Measurements from ENCODE around the gene ASB10. TPM values are rescaled to one million over a fixed set of nuclear protein-coding genes. Genes with fewer than 3 reads are reported as not detected.
A peak's percentile ranks its signal among the peaks of the same experiment; 100 is the strongest.

Gene ASB10
- total and polyA plus RNA-seq, 2 of the 8 experiments (the other 6 are each of a cell fraction or from before 2014, with no cell fraction given) = not detected

DNA sequence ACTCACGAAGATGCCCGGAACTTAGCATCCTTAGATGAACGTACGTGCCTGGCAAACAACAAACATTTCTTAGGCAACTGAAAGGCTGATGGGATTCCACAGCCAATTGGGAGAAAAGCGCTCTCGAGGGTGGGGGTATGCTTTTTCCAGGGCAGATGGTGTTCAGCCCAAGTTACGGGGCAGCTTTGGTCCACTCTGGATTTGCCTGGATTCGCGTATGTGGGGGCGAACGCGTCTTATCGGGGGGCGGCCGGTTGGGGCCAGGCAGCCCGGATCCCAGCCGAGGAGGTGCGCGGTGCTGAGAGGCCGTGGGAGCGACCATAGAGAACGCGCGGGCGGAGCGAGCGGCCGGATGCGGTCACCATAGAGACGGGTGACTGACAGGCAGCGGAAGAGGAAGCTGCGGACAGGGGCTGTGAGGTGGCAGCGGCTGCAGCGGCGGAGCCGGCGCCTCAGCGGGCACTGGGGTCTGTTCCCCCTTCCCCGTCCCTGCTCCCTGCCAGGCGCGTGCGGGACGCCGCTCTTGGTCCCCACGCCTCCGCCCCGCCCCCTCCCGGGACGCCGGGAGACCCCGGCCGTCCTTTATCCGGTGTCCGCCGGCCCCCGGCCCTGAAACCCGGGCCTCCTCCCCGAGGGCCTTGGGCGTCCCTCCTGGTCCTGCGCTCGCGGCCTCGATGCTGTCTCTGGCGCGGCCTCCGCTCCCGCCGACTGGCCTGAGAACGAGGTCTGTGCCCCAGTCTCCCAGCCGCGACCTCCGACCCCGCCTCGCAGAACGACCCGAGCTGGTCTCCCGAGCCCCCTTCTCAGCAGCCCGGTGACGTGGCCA, 45.3 kb upstream of the ASB10 start, which contains the start of gene CHPF2 (continued):
- TF ChIP-seq, protein P1, sequence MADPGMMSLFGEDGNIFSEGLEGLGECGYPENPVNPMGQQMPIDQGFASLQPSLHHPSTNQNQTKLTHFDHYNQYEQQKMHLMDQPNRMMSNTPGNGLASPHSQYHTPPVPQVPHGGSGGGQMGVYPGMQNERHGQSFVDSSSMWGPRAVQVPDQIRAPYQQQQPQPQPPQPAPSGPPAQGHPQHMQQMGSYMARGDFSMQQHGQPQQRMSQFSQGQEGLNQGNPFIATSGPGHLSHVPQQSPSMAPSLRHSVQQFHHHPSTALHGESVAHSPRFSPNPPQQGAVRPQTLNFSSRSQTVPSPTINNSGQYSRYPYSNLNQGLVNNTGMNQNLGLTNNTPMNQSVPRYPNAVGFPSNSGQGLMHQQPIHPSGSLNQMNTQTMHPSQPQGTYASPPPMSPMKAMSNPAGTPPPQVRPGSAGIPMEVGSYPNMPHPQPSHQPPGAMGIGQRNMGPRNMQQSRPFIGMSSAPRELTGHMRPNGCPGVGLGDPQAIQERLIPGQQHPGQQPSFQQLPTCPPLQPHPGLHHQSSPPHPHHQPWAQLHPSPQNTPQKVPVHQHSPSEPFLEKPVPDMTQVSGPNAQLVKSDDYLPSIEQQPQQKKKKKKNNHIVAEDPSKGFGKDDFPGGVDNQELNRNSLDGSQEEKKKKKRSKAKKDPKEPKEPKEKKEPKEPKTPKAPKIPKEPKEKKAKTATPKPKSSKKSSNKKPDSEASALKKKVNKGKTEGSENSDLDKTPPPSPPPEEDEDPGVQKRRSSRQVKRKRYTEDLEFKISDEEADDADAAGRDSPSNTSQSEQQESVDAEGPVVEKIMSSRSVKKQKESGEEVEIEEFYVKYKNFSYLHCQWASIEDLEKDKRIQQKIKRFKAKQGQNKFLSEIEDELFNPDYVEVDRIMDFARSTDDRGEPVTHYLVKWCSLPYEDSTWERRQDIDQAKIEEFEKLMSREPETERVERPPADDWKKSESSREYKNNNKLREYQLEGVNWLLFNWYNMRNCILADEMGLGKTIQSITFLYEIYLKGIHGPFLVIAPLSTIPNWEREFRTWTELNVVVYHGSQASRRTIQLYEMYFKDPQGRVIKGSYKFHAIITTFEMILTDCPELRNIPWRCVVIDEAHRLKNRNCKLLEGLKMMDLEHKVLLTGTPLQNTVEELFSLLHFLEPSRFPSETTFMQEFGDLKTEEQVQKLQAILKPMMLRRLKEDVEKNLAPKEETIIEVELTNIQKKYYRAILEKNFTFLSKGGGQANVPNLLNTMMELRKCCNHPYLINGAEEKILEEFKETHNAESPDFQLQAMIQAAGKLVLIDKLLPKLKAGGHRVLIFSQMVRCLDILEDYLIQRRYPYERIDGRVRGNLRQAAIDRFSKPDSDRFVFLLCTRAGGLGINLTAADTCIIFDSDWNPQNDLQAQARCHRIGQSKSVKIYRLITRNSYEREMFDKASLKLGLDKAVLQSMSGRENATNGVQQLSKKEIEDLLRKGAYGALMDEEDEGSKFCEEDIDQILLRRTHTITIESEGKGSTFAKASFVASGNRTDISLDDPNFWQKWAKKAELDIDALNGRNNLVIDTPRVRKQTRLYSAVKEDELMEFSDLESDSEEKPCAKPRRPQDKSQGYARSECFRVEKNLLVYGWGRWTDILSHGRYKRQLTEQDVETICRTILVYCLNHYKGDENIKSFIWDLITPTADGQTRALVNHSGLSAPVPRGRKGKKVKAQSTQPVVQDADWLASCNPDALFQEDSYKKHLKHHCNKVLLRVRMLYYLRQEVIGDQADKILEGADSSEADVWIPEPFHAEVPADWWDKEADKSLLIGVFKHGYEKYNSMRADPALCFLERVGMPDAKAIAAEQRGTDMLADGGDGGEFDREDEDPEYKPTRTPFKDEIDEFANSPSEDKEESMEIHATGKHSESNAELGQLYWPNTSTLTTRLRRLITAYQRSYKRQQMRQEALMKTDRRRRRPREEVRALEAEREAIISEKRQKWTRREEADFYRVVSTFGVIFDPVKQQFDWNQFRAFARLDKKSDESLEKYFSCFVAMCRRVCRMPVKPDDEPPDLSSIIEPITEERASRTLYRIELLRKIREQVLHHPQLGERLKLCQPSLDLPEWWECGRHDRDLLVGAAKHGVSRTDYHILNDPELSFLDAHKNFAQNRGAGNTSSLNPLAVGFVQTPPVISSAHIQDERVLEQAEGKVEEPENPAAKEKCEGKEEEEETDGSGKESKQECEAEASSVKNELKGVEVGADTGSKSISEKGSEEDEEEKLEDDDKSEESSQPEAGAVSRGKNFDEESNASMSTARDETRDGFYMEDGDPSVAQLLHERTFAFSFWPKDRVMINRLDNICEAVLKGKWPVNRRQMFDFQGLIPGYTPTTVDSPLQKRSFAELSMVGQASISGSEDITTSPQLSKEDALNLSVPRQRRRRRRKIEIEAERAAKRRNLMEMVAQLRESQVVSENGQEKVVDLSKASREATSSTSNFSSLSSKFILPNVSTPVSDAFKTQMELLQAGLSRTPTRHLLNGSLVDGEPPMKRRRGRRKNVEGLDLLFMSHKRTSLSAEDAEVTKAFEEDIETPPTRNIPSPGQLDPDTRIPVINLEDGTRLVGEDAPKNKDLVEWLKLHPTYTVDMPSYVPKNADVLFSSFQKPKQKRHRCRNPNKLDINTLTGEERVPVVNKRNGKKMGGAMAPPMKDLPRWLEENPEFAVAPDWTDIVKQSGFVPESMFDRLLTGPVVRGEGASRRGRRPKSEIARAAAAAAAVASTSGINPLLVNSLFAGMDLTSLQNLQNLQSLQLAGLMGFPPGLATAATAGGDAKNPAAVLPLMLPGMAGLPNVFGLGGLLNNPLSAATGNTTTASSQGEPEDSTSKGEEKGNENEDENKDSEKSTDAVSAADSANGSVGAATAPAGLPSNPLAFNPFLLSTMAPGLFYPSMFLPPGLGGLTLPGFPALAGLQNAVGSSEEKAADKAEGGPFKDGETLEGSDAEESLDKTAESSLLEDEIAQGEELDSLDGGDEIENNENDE (IDR thresholded peaks at IDR 0.05; ENCODE audit: insufficient replicate concordance, low read length) = no peak
- TF ChIP-seq SAP30 (IDR thresholded peaks at IDR 0.05; ENCODE audit: insufficient read depth, insufficient replicate concordance, low read length) = no peak
- TF ChIP-seq SP2 (IDR thresholded peaks at IDR 0.05; ENCODE audit: low read length) = peak; percentile 59; the same call in 1 of the 2 replicates
- peak; percentile 70; the same call in 1 of the 2 replicates for TF ChIP-seq PHF8 (conservative IDR thresholded peaks at IDR 0.05; ENCODE audit: low read depth, low read length)
- peak; percentile 84 for TF ChIP-seq KDM4A (IDR thresholded peaks at IDR 0.05; ENCODE audit: low read depth, low read length, severe bottlenecking)
- TF ChIP-seq TBP (IDR thresholded peaks at IDR 0.05; ENCODE audit: low read depth, low read length) = peak; percentile 29; the same call in 1 of the 2 replicates
- TF ChIP-seq JUN (IDR thresholded peaks at IDR 0.05; ENCODE audit: low read depth, low read length) = no peak
- TF ChIP-seq RBBP5 (IDR thresholded peaks at IDR 0.05; ENCODE audit: borderline replicate concordance, low read depth, low read length) = 0 out of 2 replicates have a peak, but pooled peaks have one; percentile 54
